IMR-90 (cell line): ENCODE data around the gene ZSCAN5A. TPM values are rescaled to one million over a fixed set of nuclear protein-coding genes. Genes with fewer than 3 reads are reported as not detected.

Source experiments
- ATAC-seq: fragments of 200-7000 bp; cut with Tn5 transposase; 2 replicates; pipeline ENCODE4 v1.9.1; 2020; ENCODE audit warnings: low read depth, mild to moderate bottlenecking, moderate library complexity
- BruUV-seq: library from RNA; stranded (reverse); fragments of 400-500 nt; replicated peaks from 2 replicates; lab custom pipeline; 2021; lab: Mats Ljungman, UMichigan
- CTCF ChIA-PET: fragments of 300-600 bp; formaldehyde crosslinking; extraction: SDS; loops from one replicate; lab custom pipeline; 2021; ENCODE audit warnings: antibody characterized with exemption; lab: Yijun Ruan, JAX
- POLR2A ChIA-PET: fragments of 300-600 bp; sonication (Branson Sonifier 250); formaldehyde crosslinking; loops from one replicate; lab custom pipeline; 2022; ENCODE audit warnings: antibody characterized with exemption; ENCODE audit not compliant: unreplicated experiment; lab: Charles Lee
- DNase-seq: peaks from one replicate; pipeline ENCODE4 v3.0.0; 2013
- H2AFZ ChIP-seq: replicated peaks from 2 replicates; pipeline ENCODE3; 2013; ENCODE audit warnings: low read length, mild to moderate bottlenecking; ENCODE audit not compliant: poor library complexity
- H2AK5ac ChIP-seq: 2 replicates; pipeline ENCODE4 v1.6.1; 2013; ENCODE audit warnings: low read depth, low read length, inconsistent platforms
- H2AK9ac ChIP-seq: replicated peaks from 2 replicates; pipeline ENCODE3; 2013; ENCODE audit warnings: mild to moderate bottlenecking, low read depth, low read length, moderate library complexity; ENCODE audit not compliant: poor library complexity
- H2BK120ac ChIP-seq: 2 replicates; pipeline ENCODE4 v1.6.1; 2013; ENCODE audit warnings: low read depth, low read length, inconsistent platforms
- H2BK15ac ChIP-seq: 3 replicates; pipeline ENCODE4 v1.6.1; 2013; ENCODE audit warnings: low read depth, low read length, inconsistent platforms
- H2BK20ac ChIP-seq: 2 replicates; pipeline ENCODE4 v1.6.1; 2013; ENCODE audit warnings: low read depth, mild to moderate bottlenecking, inconsistent platforms, low read length, moderate library complexity
- H2BK5ac ChIP-seq: 2 replicates; pipeline ENCODE4 v1.6.1; 2013; ENCODE audit warnings: mild to moderate bottlenecking, low read depth, low read length, inconsistent platforms; ENCODE audit not compliant: poor library complexity, severe bottlenecking
- H3K14ac ChIP-seq: replicated peaks from 2 replicates; pipeline ENCODE4 v1.6.1; 2013; ENCODE audit warnings: low read depth, low read length, inconsistent platforms
- H3K18ac ChIP-seq: 2 replicates; pipeline ENCODE4 v1.6.1; 2013; ENCODE audit warnings: low read depth, low read length, control low read depth
- H3K23ac ChIP-seq: 2 replicates; pipeline ENCODE4 v1.6.1; 2013; ENCODE audit warnings: low read depth, low read length, inconsistent platforms
- H3K27ac ChIP-seq: 2 replicates; pipeline ENCODE4 v1.5.1; 2013; ENCODE audit warnings: mild to moderate bottlenecking, control low read depth, low read length; ENCODE audit not compliant: insufficient read depth
- H3K27me3 ChIP-seq: 2 replicates; pipeline ENCODE4 v1.6.1; 2013; ENCODE audit warnings: low read length; ENCODE audit not compliant: control insufficient read depth, insufficient read depth
- H3K36me3 ChIP-seq: 2 replicates; pipeline ENCODE4 v1.6.1; 2013; ENCODE audit warnings: low read length, mixed read lengths; ENCODE audit not compliant: control insufficient read depth, insufficient read depth
- H3K4ac ChIP-seq: 2 replicates; pipeline ENCODE4 v1.6.1; 2013; ENCODE audit warnings: low read depth, low read length, inconsistent platforms
- H3K4me1 ChIP-seq: 2 replicates; pipeline ENCODE4 v1.6.1; 2013; ENCODE audit warnings: low read length, mixed read lengths; ENCODE audit not compliant: control insufficient read depth, insufficient read depth
- H3K4me2 ChIP-seq: 2 replicates; pipeline ENCODE4 v1.6.1; 2013; ENCODE audit warnings: low read depth, mild to moderate bottlenecking, control low read depth, low read length, moderate library complexity
- H3K4me3 ChIP-seq: 2 replicates; pipeline ENCODE4 v1.5.1; 2013; ENCODE audit warnings: low read depth, mild to moderate bottlenecking, control low read depth, low read length, moderate library complexity; ENCODE audit not compliant: insufficient read depth
- H3K56ac ChIP-seq: 2 replicates; pipeline ENCODE4 v1.6.1; 2013; ENCODE audit warnings: low read length, inconsistent platforms; ENCODE audit not compliant: insufficient read depth; ENCODE audit errors: extremely low read depth
- H3K79me1 ChIP-seq, 2 experiments: 2 replicates each; pipeline ENCODE4 v1.6.1; 2013; ENCODE audit warnings: low read length in 2 of 2, inconsistent platforms in 1 of 2, low read depth in 1 of 2
- H3K9ac ChIP-seq: 2 replicates; pipeline ENCODE4 v1.6.1; 2013; ENCODE audit warnings: low read depth, low read length, control low read depth
- H3K9me1 ChIP-seq: 2 replicates; pipeline ENCODE4 v1.6.1; 2013; ENCODE audit warnings: low read length, inconsistent platforms; ENCODE audit not compliant: insufficient read depth
- H3K9me3 ChIP-seq: 2 replicates; pipeline ENCODE4 v1.6.1; 2013; ENCODE audit warnings: low read length; ENCODE audit not compliant: control insufficient read depth, insufficient read depth
- H4K20me1 ChIP-seq: 2 replicates; pipeline ENCODE4 v1.6.1; 2013; ENCODE audit warnings: low read length, inconsistent platforms; ENCODE audit not compliant: insufficient read depth
- H4K5ac ChIP-seq: 2 replicates; pipeline ENCODE4 v1.6.1; 2013; ENCODE audit warnings: mild to moderate bottlenecking, low read depth, low read length, control low read depth
- H4K8ac ChIP-seq, 2 experiments: 2 replicates each; pipeline ENCODE4 v1.6.1; 2013; ENCODE audit warnings: low read depth in 2 of 2, low read length in 2 of 2, control low read depth in 1 of 2, inconsistent platforms in 1 of 2
- H4K91ac ChIP-seq: 2 replicates; pipeline ENCODE4 v1.6.1; 2013; ENCODE audit warnings: low read depth, low read length, inconsistent platforms; ENCODE audit not compliant: insufficient read depth
- BHLHE40 ChIP-seq: fragments of 150-350 bp; IDR thresholded peaks from 2 replicates; pipeline ENCODE4 v1.6.1; 2016; ENCODE audit warnings: mild to moderate bottlenecking, low read depth, low read length
- CEBPB ChIP-seq: IDR thresholded peaks from 2 replicates; pipeline ENCODE4 v1.6.1; 2012; ENCODE audit warnings: low read depth, low read length, improper control_type of control experiment
- CHD1 ChIP-seq: IDR thresholded peaks from 2 replicates; pipeline ENCODE4 v1.6.1; 2012; ENCODE audit warnings: low read depth, low read length, improper control_type of control experiment
- FOS ChIP-seq: fragments of 150-350 bp; IDR thresholded peaks from 2 replicates; pipeline ENCODE4 v1.6.1; 2016; ENCODE audit warnings: low read depth, low read length
- MAFK ChIP-seq: IDR thresholded peaks from 2 replicates; pipeline ENCODE4 v1.6.1; 2012; ENCODE audit warnings: low read depth, low read length, improper control_type of control experiment
- MAZ ChIP-seq: IDR thresholded peaks from 2 replicates; pipeline ENCODE4 v1.6.1; 2012; ENCODE audit warnings: low read depth, mild to moderate bottlenecking, low read length, improper control_type of control experiment, moderate library complexity, borderline replicate concordance
- MXI1 ChIP-seq: IDR thresholded peaks from 2 replicates; pipeline ENCODE4 v1.6.1; 2012; ENCODE audit warnings: low read depth, mild to moderate bottlenecking, low read length, moderate library complexity, borderline replicate concordance
- NFE2L2 ChIP-seq: fragments of 150-350 bp; IDR thresholded peaks from 2 replicates; pipeline ENCODE4 v1.6.1; 2016; ENCODE audit warnings: low read depth, mild to moderate bottlenecking, low read length
- POLR2A ChIP-seq: IDR thresholded peaks from 2 replicates; pipeline ENCODE4 v1.6.1; 2012; ENCODE audit warnings: mild to moderate bottlenecking, low read depth, low read length
- RAD21 ChIP-seq: IDR thresholded peaks from 2 replicates; pipeline ENCODE4 v1.6.1; 2012; ENCODE audit warnings: low read length, improper control_type of control experiment
- RCOR1 ChIP-seq: IDR thresholded peaks from 2 replicates; pipeline ENCODE4 v1.6.1; 2012; ENCODE audit warnings: mild to moderate bottlenecking, low read length, improper control_type of control experiment; ENCODE audit not compliant: insufficient replicate concordance
- RFX5 ChIP-seq: IDR thresholded peaks from 2 replicates; pipeline ENCODE4 v1.8.0; 2012; ENCODE audit warnings: low read depth, mild to moderate bottlenecking, low read length, moderate library complexity
- SMC3 ChIP-seq: fragments of 150-350 bp; IDR thresholded peaks from 2 replicates; pipeline ENCODE4 v1.6.1; 2016; ENCODE audit warnings: low read depth, mild to moderate bottlenecking, antibody characterized with exemption, low read length, moderate library complexity
- WGBS, 2 experiments: methylation state at CpG; one replicate each; pipeline versions ENCODE4 v1.1.5 to v1.1.7; 2013; ENCODE audit warnings: missing lambda C conversion rate in 2 of 2; ENCODE audit not compliant: insufficient read length in 1 of 2; ENCODE audit errors: extremely low coverage in 2 of 2; 5-methylcytosine and 5-hydroxymethylcytosine counted together
- dilution Hi-C: fragments of 300-500 bp; cut with HindIII; formaldehyde crosslinking; loops from one replicate; pipeline ENCODE4 v1.14.3; 2018; ENCODE audit warnings: low sequenced_read_pairs; ENCODE audit not compliant: unreplicated experiment
- in situ Hi-C: fragments of 300-500 bp; cut with MboI; formaldehyde crosslinking; loops from 3 replicates; pipeline ENCODE4 v1.14.3; 2019; ENCODE audit warnings: low sequenced_read_pairs, inconsistent platforms, mixed read lengths
- intact Hi-C: fragments of 100-400 bp; cut with micrococcal nuclease; formaldehyde crosslinking; loops from 2 replicates; pipeline ENCODE4 v1.10.0; 2022
- polyA plus RNA-seq, 3 experiments: library from polyadenylated mRNA; depleted of rRNA; stranded (reverse); fragments of >200 nt; gene quantifications; 2 replicates each; pipeline ENCODE4 v1.2.3, GENCODE V29; 2012; ENCODE audit warnings: low replicate concordance in 1 of 3
- total RNA-seq: library from RNA; depleted of rRNA; stranded (reverse); fragments of >200 nt; gene quantifications from 2 replicates; pipeline ENCODE4 v1.2.3, GENCODE V29; 2012
- TF ChIP-seq, protein P1 (sequence below): conservative IDR thresholded peaks from 2 replicates; pipeline ENCODE4 v1.5.1; 2012; ENCODE audit warnings: mild to moderate bottlenecking, low read depth, low read length, improper control_type of control experiment
- TF ChIP-seq, protein P2 (sequence below): fragments of 150-350 bp; IDR thresholded peaks from 2 replicates; pipeline ENCODE4 v1.6.1; 2016; ENCODE audit warnings: low read depth, mild to moderate bottlenecking, low read length, moderate library complexity, borderline replicate concordance
- TF ChIP-seq, protein P3 (sequence below): fragments of 150-350 bp; IDR thresholded peaks from 2 replicates; pipeline ENCODE4 v1.6.1; 2017; ENCODE audit warnings: mild to moderate bottlenecking, antibody characterized with exemption, low read length, low read depth

Gene ZSCAN5A
- total and polyA plus RNA-seq, 2 of the 4 experiments (the other 2 are of a cell fraction), result 4.3 to 5.0 TPM

DNA sequence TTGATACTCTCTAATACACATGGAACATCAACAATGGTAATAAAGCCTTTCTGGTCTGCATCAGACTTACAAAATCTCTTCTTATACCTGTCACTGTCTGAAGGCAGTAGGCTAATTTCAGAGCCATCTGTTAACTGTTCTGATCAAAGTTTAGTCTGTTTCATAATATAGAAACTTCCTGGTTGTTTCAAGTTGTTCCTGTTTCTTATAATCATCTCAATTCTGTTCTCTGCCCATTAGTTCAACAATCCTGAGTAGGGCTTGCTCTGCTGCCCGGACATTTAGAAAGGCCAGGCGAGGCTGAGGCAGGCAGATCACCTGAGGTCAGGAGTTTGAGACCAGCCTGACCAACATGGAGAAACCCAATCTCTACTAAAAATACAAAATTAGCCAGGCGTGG lies 5.4 kb upstream of the ZSCAN5A start:
- WGBS, 2 experiments, result no CpG with 5 or more reads among the region's 3 CpGs
- dilution Hi-C loops, result no loop called here

More for the DNA sequence above, 5.4 kb upstream of the ZSCAN5A start:
- Histone ChIP-seq H3K4ac (no peak overlapping the region), H3K4me1 (no peaks in the 10 kb centered on the region), H3K79me1 (peaks cover 0 to 7% of the 10 kb centered on the region in 2 experiments; a peak in 2 of 4 replicates), H2AK9ac (no peak overlapping the region), H2AFZ (no peak overlapping the region), H3K18ac (no peak overlapping the region), H2BK5ac (no peak overlapping the region), H3K36me3 (no peaks in the 10 kb centered on the region), H3K14ac (no peak overlapping the region), H3K9me3 (no peaks in the 10 kb centered on the region), H4K91ac (no peak overlapping the region), H4K20me1 (no peaks in the 10 kb centered on the region), H3K23ac (no peak overlapping the region), H3K9me1 (peaks cover 7% of the 10 kb centered on the region; the same call in 1 of the 2 replicates), H2AK5ac (no peak overlapping the region), H3K9ac (no peak overlapping the region), H3K27me3 (no peaks in the 10 kb centered on the region), H3K27ac (no peak overlapping the region), H2BK20ac (no peak overlapping the region), H4K8ac (no peak overlapping the region), H2BK15ac (no peak overlapping the region), H2BK120ac (no peak overlapping the region), H4K5ac (no peak overlapping the region), H3K56ac (no peak overlapping the region), H3K4me3 (no peak overlapping the region), H3K4me2 (no peak overlapping the region)
- in situ Hi-C loops, result no loop called here
- no TSS peak for BruUV-seq
- CTCF ChIA-PET, result no interaction called here
- POLR2A ChIA-PET, result no interaction called here
- no peak for TF ChIP-seq MAZ
- TF ChIP-seq CEBPB, result no peak
- TF ChIP-seq MXI1, result no peak
- no peak for TF ChIP-seq POLR2A
- TF ChIP-seq, protein P1, sequence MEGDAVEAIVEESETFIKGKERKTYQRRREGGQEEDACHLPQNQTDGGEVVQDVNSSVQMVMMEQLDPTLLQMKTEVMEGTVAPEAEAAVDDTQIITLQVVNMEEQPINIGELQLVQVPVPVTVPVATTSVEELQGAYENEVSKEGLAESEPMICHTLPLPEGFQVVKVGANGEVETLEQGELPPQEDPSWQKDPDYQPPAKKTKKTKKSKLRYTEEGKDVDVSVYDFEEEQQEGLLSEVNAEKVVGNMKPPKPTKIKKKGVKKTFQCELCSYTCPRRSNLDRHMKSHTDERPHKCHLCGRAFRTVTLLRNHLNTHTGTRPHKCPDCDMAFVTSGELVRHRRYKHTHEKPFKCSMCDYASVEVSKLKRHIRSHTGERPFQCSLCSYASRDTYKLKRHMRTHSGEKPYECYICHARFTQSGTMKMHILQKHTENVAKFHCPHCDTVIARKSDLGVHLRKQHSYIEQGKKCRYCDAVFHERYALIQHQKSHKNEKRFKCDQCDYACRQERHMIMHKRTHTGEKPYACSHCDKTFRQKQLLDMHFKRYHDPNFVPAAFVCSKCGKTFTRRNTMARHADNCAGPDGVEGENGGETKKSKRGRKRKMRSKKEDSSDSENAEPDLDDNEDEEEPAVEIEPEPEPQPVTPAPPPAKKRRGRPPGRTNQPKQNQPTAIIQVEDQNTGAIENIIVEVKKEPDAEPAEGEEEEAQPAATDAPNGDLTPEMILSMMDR, result no peak
- TF ChIP-seq BHLHE40, result no peak
- TF ChIP-seq RAD21, result no peak
- TF ChIP-seq SMC3, result no peak
- TF ChIP-seq FOS, result no peak
- TF ChIP-seq, protein P2, sequence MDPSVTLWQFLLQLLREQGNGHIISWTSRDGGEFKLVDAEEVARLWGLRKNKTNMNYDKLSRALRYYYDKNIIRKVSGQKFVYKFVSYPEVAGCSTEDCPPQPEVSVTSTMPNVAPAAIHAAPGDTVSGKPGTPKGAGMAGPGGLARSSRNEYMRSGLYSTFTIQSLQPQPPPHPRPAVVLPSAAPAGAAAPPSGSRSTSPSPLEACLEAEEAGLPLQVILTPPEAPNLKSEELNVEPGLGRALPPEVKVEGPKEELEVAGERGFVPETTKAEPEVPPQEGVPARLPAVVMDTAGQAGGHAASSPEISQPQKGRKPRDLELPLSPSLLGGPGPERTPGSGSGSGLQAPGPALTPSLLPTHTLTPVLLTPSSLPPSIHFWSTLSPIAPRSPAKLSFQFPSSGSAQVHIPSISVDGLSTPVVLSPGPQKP, result no peak
- TF ChIP-seq RCOR1, result no peak
- no peak for TF ChIP-seq CHD1
- TF ChIP-seq MAFK, result no peak
- TF ChIP-seq NFE2L2, result no peak
- TF ChIP-seq, protein P3, sequence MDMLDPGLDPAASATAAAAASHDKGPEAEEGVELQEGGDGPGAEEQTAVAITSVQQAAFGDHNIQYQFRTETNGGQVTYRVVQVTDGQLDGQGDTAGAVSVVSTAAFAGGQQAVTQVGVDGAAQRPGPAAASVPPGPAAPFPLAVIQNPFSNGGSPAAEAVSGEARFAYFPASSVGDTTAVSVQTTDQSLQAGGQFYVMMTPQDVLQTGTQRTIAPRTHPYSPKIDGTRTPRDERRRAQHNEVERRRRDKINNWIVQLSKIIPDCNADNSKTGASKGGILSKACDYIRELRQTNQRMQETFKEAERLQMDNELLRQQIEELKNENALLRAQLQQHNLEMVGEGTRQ, result no peak
- TF ChIP-seq RFX5, result no peak
- intact Hi-C loops, result loop anchor here (10.0 kb wide), 1 partner anchor 145 kb away; the partner anchor contains the start of gene GALP
- DNase-seq (no peak), ATAC-seq (no peak)
